CD4-positive, alpha-beta T cell (primary cell): Measurements from ENCODE around the gene ARSA. TPM values are rescaled to one million over a fixed set of nuclear protein-coding genes. Genes with fewer than 3 reads are reported as not detected.

Experiments
- ATAC-seq: fragments of 200-7000 bp; cut with Tn5 transposase; one replicate; pipeline ENCODE4 v1.10.0; 2022; ENCODE audit warnings: mild to moderate bottlenecking; ENCODE audit not compliant: poor library complexity
- CTCF ChIA-PET: fragments of 350-600 bp; sonication (Branson Sonifier 250); formaldehyde crosslinking; loops from one replicate; lab custom pipeline; 2021; ENCODE audit warnings: antibody characterized with exemption, inconsistent platforms; lab: Charles Lee
- POLR2A ChIA-PET: fragments of 350-600 bp; sonication (Branson Sonifier 250); formaldehyde crosslinking; loops from one replicate; lab custom pipeline; 2021; ENCODE audit warnings: antibody characterized with exemption, inconsistent platforms; lab: Charles Lee
- DNase-seq, 14 experiments: peaks; one replicate each; pipeline ENCODE4 v3.0.0-alpha.2; 2013 to 2020; ENCODE audit warnings: mixed read lengths in 2 of 14
- H3K27ac ChIP-seq, 2 donors: one replicate each; pipeline versions ENCODE4 v1.5.1 to v1.7.0; 2013; ENCODE audit warnings: low read length in 2 of 2, low read depth in 1 of 2, mild to moderate bottlenecking in 1 of 2
- H3K27me3 ChIP-seq, 2 experiments: 1 replicate in 1 of 2; 2 replicates in 1 of 2; pipeline versions ENCODE4 v1.6.1 to v1.7.0; 2013; ENCODE audit warnings: low read length in 2 of 2, control low read depth in 1 of 2, mild to moderate bottlenecking in 1 of 2, moderate library complexity in 1 of 2; ENCODE audit not compliant: insufficient read depth in 2 of 2, control insufficient read depth in 1 of 2
- H3K36me3 ChIP-seq: one replicate; pipeline ENCODE4 v1.6.1; 2013; ENCODE audit warnings: low read length, control low read depth; ENCODE audit not compliant: insufficient read depth
- H3K4me1 ChIP-seq: one replicate; pipeline ENCODE4 v1.6.1; 2013; ENCODE audit warnings: low read length, control low read depth; ENCODE audit not compliant: insufficient read depth
- H3K4me3 ChIP-seq: one replicate; pipeline ENCODE4 v1.5.1; 2013; ENCODE audit warnings: mild to moderate bottlenecking, low read length, moderate library complexity
- H3K9me3 ChIP-seq, 2 experiments: 1 replicate in 1 of 2; 2 replicates in 1 of 2; pipeline versions ENCODE4 v1.6.1 to v1.7.0; 2013; ENCODE audit warnings: low read length in 2 of 2, mild to moderate bottlenecking in 2 of 2, control low read depth in 1 of 2, moderate library complexity in 1 of 2; ENCODE audit not compliant: control insufficient read depth in 1 of 2, insufficient read depth in 1 of 2
- H3K27ac Mint-ChIP-seq: one replicate; pipeline ENCODE4 v1.8.0; 2020; ENCODE audit warnings: mixed read lengths
- H3K27me3 Mint-ChIP-seq: one replicate; pipeline ENCODE4 v1.8.0; 2021; ENCODE audit warnings: mixed read lengths
- H3K36me3 Mint-ChIP-seq: one replicate; pipeline ENCODE4 v1.8.0; 2021; ENCODE audit warnings: low read depth, mixed read lengths
- H3K4me1 Mint-ChIP-seq: one replicate; pipeline ENCODE4 v1.8.0; 2021; ENCODE audit warnings: low read depth, mixed read lengths
- H3K4me3 Mint-ChIP-seq: one replicate; pipeline ENCODE4 v1.8.0; 2020; ENCODE audit warnings: mild to moderate bottlenecking, mixed read lengths
- H3K9me3 Mint-ChIP-seq: one replicate; pipeline ENCODE4 v1.8.0; 2020; ENCODE audit warnings: mixed read lengths
- CTCF ChIP-seq: fragments of 200-600 bp; IDR thresholded peaks from one replicate; pipeline ENCODE4 v1.8.0; 2022; ENCODE audit warnings: antibody characterized with exemption, mild to moderate bottlenecking
- intact Hi-C, 2 experiments: fragments of 100-400 bp; cut with DNase I in 1 of 2; cut with micrococcal nuclease in 1 of 2; formaldehyde crosslinking; loops; one replicate each; pipeline versions ENCODE4 v1.15.1 to v1.9.0; 2023 to 2025; cut with DNase I, micrococcal nuclease
- total RNA-seq, 174 experiments: library from RNA in 2 of 174; stranded (reverse) in 2 of 174; gene quantifications; one replicate each; pipeline ENCODE4 v1.2.3 and lab custom pipeline; 2021 to 2026

Gene ARSA
- total RNA-seq, 2 experiments from 2014 or later, result 52.3 to 54.4 TPM

GRCh38 chr22:50673231-50674129 is 45.5 kb upstream of the ARSA start:
- DNase-seq (peak in 7 of 14 experiments; percentile 24 to 66 (median 36)), ATAC-seq (peak; percentile 39)
- no peaks in the 10 kb centered on the region for H3K36me3 Mint-ChIP-seq
- no peak overlapping the region for H3K27ac Mint-ChIP-seq
- H3K4me1 ChIP-seq, result peaks cover 24% of the 10 kb centered on the region
- H3K4me3 ChIP-seq, result peak overlapping the region; percentile 41
- TF ChIP-seq CTCF, result no peak
- peaks cover 29 to 37% of the 10 kb centered on the region in 2 experiments for H3K27me3 ChIP-seq
- peaks cover 50% of the 10 kb centered on the region for H3K27me3 Mint-ChIP-seq
- H3K9me3 Mint-ChIP-seq, result no peaks in the 10 kb centered on the region
- no peaks in the 10 kb centered on the region for H3K36me3 ChIP-seq
- H3K27ac ChIP-seq, result no peak overlapping the region
- ChIA-PET CTCF (interaction anchor here (1.4 kb wide), 1 partner anchor 18 kb away, joined by 3 read pairs; no protein-coding TSS in a partner anchor), POLR2A (interaction anchor here (1.0 kb wide), 1 partner anchor 52 kb away, joined by 5 read pairs; no protein-coding TSS in a partner anchor)
- H3K9me3 ChIP-seq, result peaks cover 0 to 18% of the 10 kb centered on the region in 2 experiments
- intact Hi-C loops, result no loop called here
- H3K4me3 Mint-ChIP-seq, result peak overlapping the region; percentile 76
- peaks cover 16% of the 10 kb centered on the region for H3K4me1 Mint-ChIP-seq

- TF ChIP-seq CTCF, result no peak
- peaks cover 29 to 37% of the 10 kb centered on the region in 2 experiments for H3K27me3 ChIP-seq
- peak in 2 of 14 experiments; percentile 13 to 16 for DNase-seq
- Mint-ChIP-seq H3K9me3 (no peaks in the 10 kb centered on the region), H3K4me3 (peak within 1 kb of the TSS; percentile 76), H3K4me1 (peaks cover 16% of the 10 kb centered on the region), H3K27me3 (peaks cover 56% of the 10 kb centered on the region), H3K27ac (no peak within 1 kb of the TSS), H3K36me3 (no peaks in the 10 kb centered on the region)
- no peaks in the 10 kb centered on the region for H3K36me3 ChIP-seq
- peaks cover 24% of the 10 kb centered on the region for H3K4me1 ChIP-seq
- ATAC-seq, result no peak
- intact Hi-C loops, result no loop called here
- POLR2A ChIA-PET, result no interaction called here
- no peak within 1 kb of the TSS for H3K27ac ChIP-seq
- peak within 1 kb of the TSS; percentile 41 for H3K4me3 ChIP-seq
- peaks cover 0 to 18% of the 10 kb centered on the region in 2 experiments for H3K9me3 ChIP-seq
- CTCF ChIA-PET, result no interaction called here
Observed at GRCh38 chr22:50672471-50673230, 44.7 kb upstream of the ARSA start, which contains the start of gene SHANK3. TSS of gene SHANK3 (plus strand) at chr22:50672823.

DNA sequence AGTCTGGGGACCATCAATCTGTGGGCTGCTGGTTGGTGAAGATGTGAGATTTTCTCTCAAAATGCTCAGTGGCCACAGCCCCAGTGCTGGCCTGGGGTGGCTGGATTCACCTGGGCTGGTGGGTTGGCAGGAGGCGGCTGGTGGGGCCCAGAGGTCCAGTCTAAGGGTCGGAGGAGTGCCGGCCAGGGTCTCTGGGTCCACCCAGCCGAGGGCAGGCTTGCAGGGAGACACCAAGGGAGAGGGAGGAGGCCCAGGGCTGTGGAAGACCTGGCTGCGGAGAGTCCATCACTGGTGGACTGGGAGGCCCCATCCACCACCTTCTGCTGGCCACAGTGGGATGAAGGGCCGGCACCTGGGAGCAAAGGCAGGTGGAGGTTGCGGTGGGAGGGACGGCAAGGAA is 44.1 kb upstream of the ARSA start:
- ChIA-PET POLR2A (no interaction called here), CTCF (no interaction called here)
- DNase-seq, result peak in 1 of 14 experiments; percentile 16
- Mint-ChIP-seq H3K36me3 (no peaks in the 10 kb centered on the region), H3K27ac (no peak overlapping the region), H3K4me3 (peak overlapping the region; percentile 43), H3K4me1 (peaks cover 16% of the 10 kb centered on the region), H3K27me3 (peaks cover 55% of the 10 kb centered on the region), H3K9me3 (no peaks in the 10 kb centered on the region)
- Histone ChIP-seq H3K4me1 (peaks cover 24% of the 10 kb centered on the region), H3K9me3 (peaks cover 0 to 18% of the 10 kb centered on the region in 2 experiments), H3K4me3 (no peak overlapping the region), H3K36me3 (no peaks in the 10 kb centered on the region), H3K27ac (no peak overlapping the region), H3K27me3 (peaks cover 30 to 42% of the 10 kb centered on the region in 2 experiments)
- no peak for TF ChIP-seq CTCF
- intact Hi-C loops, result no loop called here
- no peak for ATAC-seq
